ENCODE data around the gene IGFBP5.

Gene IGFBP5

GRCh38 chr2:216695401-216695821 is at the start of gene IGFBP5:
TSS of gene IGFBP5 (minus strand) at chr2:216695549. CDS start at chr2:216694775, 774 bp downstream.
- FAIRE-seq: peak; percentile 51

- no peak for FAIRE-seq
Measured at GRCh38 chr2:216743781-216744180, 48.4 kb upstream of the IGFBP5 start.

GRCh38 chr2:216742411-216742810 is 47.1 kb upstream of the IGFBP5 start:
- FAIRE-seq: no peak

GRCh38 chr2:216741223-216741593 is 45.9 kb upstream of the IGFBP5 start:
- no peak for FAIRE-seq

GRCh38 chr2:216740557-216741222 is 45.3 kb upstream of the IGFBP5 start:
- FAIRE-seq: peak; percentile 91

GRCh38 chr2:216739035-216739434 is 43.7 kb upstream of the IGFBP5 start:
- no peak for FAIRE-seq

- no peak for FAIRE-seq
Measured at GRCh38 chr2:216737676-216738075, 42.3 kb upstream of the IGFBP5 start.

GRCh38 chr2:216736326-216736725 is 41.0 kb upstream of the IGFBP5 start:
- FAIRE-seq: no peak

- FAIRE-seq: no peak
Measured at GRCh38 chr2:216735668-216736067, 40.3 kb upstream of the IGFBP5 start.

GRCh38 chr2:216735086-216735485 is 39.7 kb upstream of the IGFBP5 start:
- FAIRE-seq: no peak

GRCh38 chr2:216733046-216733445 is 37.7 kb upstream of the IGFBP5 start:
- FAIRE-seq: peak; percentile 12

- FAIRE-seq: no peak
Measured at GRCh38 chr2:216732334-216732733, 37.0 kb upstream of the IGFBP5 start.

- FAIRE-seq: no peak
Measured at GRCh38 chr2:216731465-216731864, 36.1 kb upstream of the IGFBP5 start.

GRCh38 chr2:216730871-216731270 is 35.5 kb upstream of the IGFBP5 start:
- FAIRE-seq: no peak

- FAIRE-seq: no peak
Measured at GRCh38 chr2:216727346-216728122, 32.2 kb upstream of the IGFBP5 start.

GRCh38 chr2:216724190-216724589 is 28.8 kb upstream of the IGFBP5 start:
- FAIRE-seq: no peak

GRCh38 chr2:216721141-216721540 is 25.8 kb upstream of the IGFBP5 start:
- FAIRE-seq: no peak

GRCh38 chr2:216720722-216721121 is 25.4 kb upstream of the IGFBP5 start:
- FAIRE-seq: no peak

- FAIRE-seq: no peak
Measured at GRCh38 chr2:216717907-216718615, 22.7 kb upstream of the IGFBP5 start.

- no peak for FAIRE-seq
Measured at GRCh38 chr2:216717491-216717901, 22.1 kb upstream of the IGFBP5 start.

- no peak for FAIRE-seq
Measured at GRCh38 chr2:216716109-216716508, 20.8 kb upstream of the IGFBP5 start.

GRCh38 chr2:216715402-216715974 is 20.1 kb upstream of the IGFBP5 start:
- no peak for FAIRE-seq

GRCh38 chr2:216714376-216714775 is 19.0 kb upstream of the IGFBP5 start:
- FAIRE-seq: no peak

Data from endometrium (tissue), 2 donors.